GM23248 (cell line): Measurements from ENCODE around the gene GIT1. TPM values are rescaled to one million over a fixed set of nuclear protein-coding genes. Genes with fewer than 3 reads are reported as not detected.

Experiments used
- DNase-seq: peaks from one replicate; pipeline ENCODE4 v3.0.0-alpha.2; 2015
- H2AFZ ChIP-seq: fragments of 200-600 bp; sonication (generic); 2 replicates; pipeline ENCODE4 v1.6.1; 2016; ENCODE audit warnings: antibody characterized with exemption
- H3F3A ChIP-seq: fragments of 200-600 bp; sonication (generic); 2 replicates; pipeline ENCODE4 v1.6.1; 2016; ENCODE audit warnings: mild to moderate bottlenecking, antibody characterized with exemption, mixed run types; ENCODE audit not compliant: insufficient read depth
- H3K27ac ChIP-seq: fragments of 200-600 bp; sonication (generic); 2 replicates; pipeline ENCODE4 v1.5.1; 2016; ENCODE audit warnings: mild to moderate bottlenecking
- H3K27me3 ChIP-seq: fragments of 200-600 bp; sonication (generic); replicated peaks from 2 replicates; pipeline ENCODE4 v1.6.1; 2016; ENCODE audit warnings: mild to moderate bottlenecking; ENCODE audit not compliant: insufficient read depth
- H3K36me3 ChIP-seq: fragments of 200-600 bp; sonication (generic); 2 replicates; pipeline ENCODE4 v1.6.1; 2016; ENCODE audit warnings: low read depth, mild to moderate bottlenecking
- H3K4me1 ChIP-seq: fragments of 200-600 bp; sonication (generic); 2 replicates; pipeline ENCODE4 v1.6.1; 2016; ENCODE audit warnings: mild to moderate bottlenecking; ENCODE audit not compliant: insufficient read depth
- H3K4me2 ChIP-seq: fragments of 200-600 bp; sonication (generic); one replicate; pipeline ENCODE4 v1.6.1; 2016; ENCODE audit warnings: mild to moderate bottlenecking; ENCODE audit not compliant: unreplicated experiment
- H3K4me3 ChIP-seq: fragments of 200-600 bp; sonication (generic); 2 replicates; pipeline ENCODE4 v1.5.1; 2016; ENCODE audit warnings: mild to moderate bottlenecking
- H3K79me2 ChIP-seq: fragments of 200-600 bp; sonication (generic); 2 replicates; pipeline ENCODE4 v1.6.1; 2016; ENCODE audit warnings: mild to moderate bottlenecking; ENCODE audit not compliant: insufficient read depth
- H3K9ac ChIP-seq: fragments of 200-600 bp; sonication (generic); 2 replicates; pipeline ENCODE4 v1.6.1; 2016; ENCODE audit warnings: mild to moderate bottlenecking
- H3K9me2 ChIP-seq: fragments of 200-600 bp; sonication (generic); 2 replicates; pipeline ENCODE4 v1.6.1; 2016; ENCODE audit warnings: mixed run types, mild to moderate bottlenecking, moderate library complexity; ENCODE audit not compliant: insufficient read depth
- H3K9me3 ChIP-seq: fragments of 200-600 bp; sonication (generic); one replicate; pipeline ENCODE4 v1.6.1; 2017; ENCODE audit warnings: low read depth
- H4K20me1 ChIP-seq: fragments of 200-600 bp; sonication (generic); 2 replicates; pipeline ENCODE4 v1.6.0; 2016; ENCODE audit not compliant: insufficient read depth
- EZH2 ChIP-seq: fragments of 200-600 bp; sonication (generic); IDR thresholded peaks from 2 replicates; pipeline ENCODE4 v1.6.1; 2018; ENCODE audit warnings: antibody characterized with exemption, mild to moderate bottlenecking; ENCODE audit not compliant: insufficient read depth, poor library complexity, severe bottlenecking
- EZH2phosphoT487 ChIP-seq: fragments of 200-600 bp; sonication (generic); IDR thresholded peaks from 2 replicates; pipeline ENCODE4 v1.6.1; 2018; ENCODE audit warnings: antibody characterized with exemption, moderate library complexity, mild to moderate bottlenecking, low read depth; ENCODE audit not compliant: insufficient read depth
- WGBS, 2 experiments: methylation state at CpG; one replicate each; pipeline ENCODE4 v1.1.6; 2015 to 2017; ENCODE audit warnings: low lambda C conversion rate in 2 of 2, low coverage in 1 of 2; ENCODE audit errors: missing lambda C conversion rate in 2 of 2; 5-methylcytosine and 5-hydroxymethylcytosine counted together
- in situ Hi-C: fragments of 300-500 bp; cut with MboI; formaldehyde crosslinking; loops from 2 replicates; pipeline ENCODE4 v1.15.0; 2020
- polyA plus RNA-seq: library from polyadenylated mRNA; unstranded; fragments of >200 nt; fragmentation: Nextera tagmentation; extraction: Ambion mirVana; gene quantifications from 2 replicates; pipeline ENCODE4 v1.2.1, GENCODE V29; 2016
- total RNA-seq: library from RNA; depleted of rRNA; stranded (reverse); fragments of >200 nt; shearing (Covaris generic); gene quantifications from 2 replicates; pipeline ENCODE4 v1.2.3, GENCODE V29; 2014

GIT1 gene
- total and polyA plus RNA-seq, 2 experiments from 2014 or later, result 6.0 to 19.5 TPM

DNA sequence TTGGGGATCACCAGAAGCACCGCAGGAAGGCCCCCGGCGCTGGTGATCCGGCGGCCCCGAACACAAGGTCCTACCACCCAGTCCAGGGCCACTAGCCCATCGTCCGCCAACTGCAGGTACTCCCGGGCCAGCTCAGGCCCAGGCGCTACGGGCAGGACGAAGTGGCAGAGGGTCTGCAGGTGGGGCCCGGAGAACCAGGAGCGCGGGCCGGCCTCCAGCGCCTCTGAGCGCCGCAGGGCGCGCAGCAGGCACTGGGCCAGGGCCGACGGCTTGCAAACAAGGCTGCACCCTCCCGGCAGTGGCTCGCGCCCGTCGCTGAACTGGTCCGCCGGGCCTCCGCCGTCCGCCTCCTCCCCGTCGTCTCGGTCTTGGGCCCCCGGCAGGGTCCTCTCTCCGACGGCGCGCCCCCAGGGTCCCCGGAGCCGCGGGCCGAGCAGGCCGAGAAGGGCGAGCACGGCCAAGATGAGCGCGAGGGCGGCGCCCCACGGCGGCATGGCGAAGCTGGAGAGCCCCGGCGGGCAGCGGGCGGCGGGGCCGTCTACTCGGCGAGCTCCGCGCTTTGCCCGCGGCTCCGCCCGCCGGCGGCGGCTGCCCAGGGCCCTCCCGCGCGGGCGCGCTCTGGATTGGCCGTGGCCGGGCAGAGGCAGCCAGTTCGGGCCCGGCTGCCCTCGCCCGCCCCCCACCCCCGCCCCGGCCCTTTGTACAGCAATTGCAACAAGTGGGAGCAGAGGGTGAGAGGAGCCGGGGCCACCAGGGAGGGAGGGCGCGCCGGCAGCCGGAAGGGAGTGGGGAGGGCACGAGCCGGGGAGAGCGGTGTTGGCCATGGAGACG lies 22.8 kb downstream of the GIT1 start, which contains the start of gene ABHD15:
TSS of gene ABHD15 (minus strand) at position 565 of the 831 bp plus-strand sequence. CDS start at position 494, 71 bp downstream.
- 2 to 3% methylated on average over 67 to 69 of the region's 94 CpGs for WGBS, 2 experiments
- in situ Hi-C loops, result loop anchor here (25.0 kb wide), 1 partner anchor 104 kb away; no protein-coding TSS in a partner anchor

GRCh38 chr17:29565643-29566472 lies 23.6 kb downstream of the GIT1 start:
- H3K27me3 ChIP-seq, result no peaks in the 10 kb centered on the region
- DNase-seq, result peak; percentile 27
- peaks cover 5% of the 10 kb centered on the region; the same call in 1 of the 2 replicates for H3F3A ChIP-seq
- 15 to 20% methylated on average over 55 of the region's 55 CpGs for WGBS, 2 experiments
- H4K20me1 ChIP-seq, result no peaks in the 10 kb centered on the region
- in situ Hi-C loops, result loop anchor here (25.0 kb wide), 1 partner anchor 104 kb away; no protein-coding TSS in a partner anchor
- H3K9ac ChIP-seq, result peak overlapping the region; percentile 29; the same call in 1 of the 2 replicates
- peak overlapping the region; percentile 91 for H3K4me3 ChIP-seq
- no peaks in the 10 kb centered on the region for H3K36me3 ChIP-seq
- no peaks in the 10 kb centered on the region for H3K9me2 ChIP-seq
- peaks cover 4% of the 10 kb centered on the region; the same call in 1 of the 2 replicates for H3K4me1 ChIP-seq
- H3K4me2 ChIP-seq, result peak overlapping the region; percentile 54
- no peak for TF ChIP-seq EZH2phosphoT487
- H3K27ac ChIP-seq, result no peak overlapping the region
- H3K9me3 ChIP-seq, result no peaks in the 10 kb centered on the region
- no peaks in the 10 kb centered on the region for H3K79me2 ChIP-seq
- peak overlapping the region; percentile 82 for H2AFZ ChIP-seq

More for the DNA sequence above, 22.8 kb downstream of the GIT1 start, which contains the start of gene ABHD15:
- Histone ChIP-seq H3K36me3 (no peaks in the 10 kb centered on the region), H3F3A (peaks cover 5% of the 10 kb centered on the region; the same call in 1 of the 2 replicates), H3K9ac (peak within 1 kb of the TSS; percentile 67), H3K27ac (peak within 1 kb of the TSS; percentile 54), H3K4me3 (peak within 1 kb of the TSS; percentile 91), H3K4me2 (peak within 1 kb of the TSS; percentile 92), H3K27me3 (no peaks in the 10 kb centered on the region), H3K9me2 (no peaks in the 10 kb centered on the region), H3K9me3 (no peaks in the 10 kb centered on the region), H2AFZ (peak within 1 kb of the TSS; percentile 90), H4K20me1 (no peaks in the 10 kb centered on the region), H3K79me2 (no peaks in the 10 kb centered on the region), H3K4me1 (peaks cover 4% of the 10 kb centered on the region; the same call in 1 of the 2 replicates)
- TF ChIP-seq EZH2 (no peak), EZH2phosphoT487 (no peak)
- peak; percentile 92 for DNase-seq

DNA sequence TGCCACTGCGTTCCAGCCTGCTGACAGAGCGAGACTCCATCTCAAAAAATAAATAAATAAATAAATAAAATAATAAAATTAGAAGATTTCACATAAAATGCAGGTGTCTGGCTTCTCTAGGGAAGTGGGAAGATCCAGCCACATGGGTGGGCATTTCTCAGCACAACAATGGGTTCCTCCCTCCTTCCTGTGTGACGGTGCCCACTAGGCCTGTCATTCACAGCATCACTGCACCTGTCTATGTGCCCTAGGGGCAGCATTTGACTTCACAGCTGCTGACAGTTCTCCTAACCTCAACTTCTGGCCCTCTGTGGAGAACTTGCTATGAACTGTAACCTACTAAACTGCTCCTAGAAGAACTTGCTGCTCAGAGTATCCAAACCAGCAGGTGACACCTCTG lies 25.6 kb downstream of the GIT1 start:
- H3K9ac ChIP-seq, result no peak overlapping the region
- H3K27ac ChIP-seq, result no peak overlapping the region
- H3K4me3 ChIP-seq, result no peak overlapping the region
- no peaks in the 10 kb centered on the region for H3K36me3 ChIP-seq
- no peak overlapping the region for H2AFZ ChIP-seq
- no peaks in the 10 kb centered on the region for H3K9me2 ChIP-seq
- 100% methylated on average over 3 of the region's 3 CpGs for WGBS, 2 experiments
- no peaks in the 10 kb centered on the region for H3K79me2 ChIP-seq
- in situ Hi-C loops, result loop anchor here (25.0 kb wide), 1 partner anchor 102 kb away; no protein-coding TSS in a partner anchor
- no peak for DNase-seq
- no peaks in the 10 kb centered on the region for H3K4me1 ChIP-seq
- no peaks in the 10 kb centered on the region for H3K9me3 ChIP-seq
- H3K27me3 ChIP-seq, result no peaks in the 10 kb centered on the region
- no peaks in the 10 kb centered on the region for H3F3A ChIP-seq
- H3K4me2 ChIP-seq, result no peak overlapping the region
- TF ChIP-seq EZH2 (no peak), EZH2phosphoT487 (no peak)
- H4K20me1 ChIP-seq, result no peaks in the 10 kb centered on the region

DNA sequence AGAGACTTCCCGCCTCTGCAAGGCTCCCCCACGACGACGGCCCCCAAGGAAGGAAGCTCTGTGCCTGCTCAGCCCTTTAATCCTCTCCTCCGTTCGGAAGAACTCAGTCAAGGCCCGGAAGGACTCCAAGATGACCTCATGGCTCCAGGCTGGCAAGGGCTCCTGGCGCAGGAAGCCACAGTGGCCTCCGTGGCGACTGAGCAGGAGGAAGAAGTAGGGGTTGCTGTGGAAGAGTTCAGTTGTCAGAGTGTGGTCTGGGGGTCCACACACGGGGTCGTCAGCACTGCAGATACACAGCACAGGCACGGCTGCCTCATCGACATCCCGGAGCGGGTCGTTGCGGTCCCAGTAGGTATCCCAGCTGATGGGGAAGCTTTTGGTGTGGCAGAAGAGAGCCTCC lies 26.8 kb downstream of the GIT1 start:
- in situ Hi-C loops, result loop anchor here (25.0 kb wide), 1 partner anchor 100 kb away; no protein-coding TSS in a partner anchor
- no peak for DNase-seq
- TF ChIP-seq EZH2phosphoT487 (no peak), EZH2 (no peak)

More for the DNA sequence above, 26.8 kb downstream of the GIT1 start:
- no peaks in the 10 kb centered on the region for H3K9me3 ChIP-seq
- peaks cover 4% of the 10 kb centered on the region for H3F3A ChIP-seq
- H3K36me3 ChIP-seq, result no peaks in the 10 kb centered on the region
- no peaks in the 10 kb centered on the region for H3K27me3 ChIP-seq
- 83 to 85% methylated on average over 18 of the region's 18 CpGs for WGBS, 2 experiments
- H3K9ac ChIP-seq, result no peak overlapping the region
- H3K4me1 ChIP-seq, result peaks cover 3% of the 10 kb centered on the region; the same call in 1 of the 2 replicates
- no peaks in the 10 kb centered on the region for H3K79me2 ChIP-seq
- no peaks in the 10 kb centered on the region for H3K9me2 ChIP-seq
- no peak overlapping the region for H3K4me3 ChIP-seq
- no peaks in the 10 kb centered on the region for H4K20me1 ChIP-seq
- no peak overlapping the region for H2AFZ ChIP-seq
- no peak overlapping the region for H3K27ac ChIP-seq
- no peak overlapping the region for H3K4me2 ChIP-seq
